Esophagus muscularis mucosa (tissue), 4 donors: ENCODE results near the gene GPR32. TPM values are rescaled to one million over a fixed set of nuclear protein-coding genes. Genes with fewer than 3 reads are reported as not detected.
"Not testable (repeated sequence)": the region's sequence is repeated elsewhere in the genome, so short reads cannot be mapped to it uniquely, and the experiment has no call there.

ENCODE experiments used
- DNase-seq: peaks from one replicate; pipeline ENCODE4 v3.0.0-alpha.2; 2017; ENCODE audit errors: extremely low spot score
- H3K27ac ChIP-seq, 4 donors: fragments of 200-600 bp; sonication (generic); replicated peaks in 1 of 4; 1 replicate in 3 of 4; 2 replicates in 1 of 4; pipeline ENCODE4 v1.5.1; 2016 to 2019; ENCODE audit warnings: mild to moderate bottlenecking in 1 of 4
- H3K27me3 ChIP-seq, 4 donors: fragments of 200-600 bp; sonication (generic); one replicate each; pipeline versions ENCODE4 v1.5.1 to v1.6.0; 2016 to 2019
- H3K36me3 ChIP-seq, 4 donors: fragments of 200-600 bp; sonication (generic); one replicate each; pipeline ENCODE4 v1.5.1; 2016 to 2019
- H3K4me1 ChIP-seq, 4 donors: fragments of 200-600 bp; sonication (generic); one replicate each; pipeline ENCODE4 v1.5.1; 2016 to 2019
- H3K4me3 ChIP-seq, 4 donors: fragments of 200-600 bp; sonication (generic); 1 replicate in 2 of 4; 2 replicates in 2 of 4; pipeline ENCODE4 v1.5.1; 2016 to 2019; ENCODE audit warnings: mild to moderate bottlenecking in 4 of 4, moderate library complexity in 1 of 4
- H3K9me3 ChIP-seq, 4 donors: fragments of 200-600 bp; sonication (generic); 1 replicate in 3 of 4; 2 replicates in 1 of 4; pipeline ENCODE4 v1.5.1; 2016 to 2019
- EP300 ChIP-seq: sonication (generic); formaldehyde crosslinking; IDR thresholded peaks from one replicate; pipeline ENCODE4 v1.6.1; 2017; ENCODE audit warnings: antibody characterized with exemption
- POLR2A ChIP-seq: fragments of 450-650 bp; IDR thresholded peaks from one replicate; pipeline ENCODE4 v1.6.1; 2017; ENCODE audit warnings: antibody characterized with exemption, moderate library complexity, mild to moderate bottlenecking, low read depth
- POLR2AphosphoS5 ChIP-seq, 2 donors: sonication (generic); formaldehyde crosslinking; IDR thresholded peaks; one replicate each; pipeline ENCODE4 v1.6.1; 2017; ENCODE audit warnings: antibody characterized with exemption in 2 of 2
- WGBS: methylation state at CpG from one replicate; pipeline ENCODE4 v1.1.5; 2018; 5-methylcytosine and 5-hydroxymethylcytosine counted together
- intact Hi-C: fragments of 100-400 bp; cut with DNase I; formaldehyde crosslinking; loops from one replicate; pipeline ENCODE4 v1.15.1; 2023
- total RNA-seq, 4 donors: library from RNA; depleted of rRNA; stranded (reverse); fragments of >200 nt; gene quantifications; one replicate each; pipeline versions ENCODE4 v1.1.0 to v1.2.1, GENCODE V29; 2016
- TF ChIP-seq, protein P1 (sequence below), 3 experiments: fragments of 200-600 bp in 2 of 3; fragments of 450-650 bp in 1 of 3; sonication (generic) in 2 of 3; IDR thresholded peaks; one replicate each; pipeline ENCODE4 v1.5.1; 2017 to 2019; ENCODE audit warnings: antibody characterized with exemption in 3 of 3, mild to moderate bottlenecking in 2 of 3, moderate library complexity in 1 of 3

Gene GPR32
- total RNA-seq, 4 donors from 2014 or later: not detected

DNA sequence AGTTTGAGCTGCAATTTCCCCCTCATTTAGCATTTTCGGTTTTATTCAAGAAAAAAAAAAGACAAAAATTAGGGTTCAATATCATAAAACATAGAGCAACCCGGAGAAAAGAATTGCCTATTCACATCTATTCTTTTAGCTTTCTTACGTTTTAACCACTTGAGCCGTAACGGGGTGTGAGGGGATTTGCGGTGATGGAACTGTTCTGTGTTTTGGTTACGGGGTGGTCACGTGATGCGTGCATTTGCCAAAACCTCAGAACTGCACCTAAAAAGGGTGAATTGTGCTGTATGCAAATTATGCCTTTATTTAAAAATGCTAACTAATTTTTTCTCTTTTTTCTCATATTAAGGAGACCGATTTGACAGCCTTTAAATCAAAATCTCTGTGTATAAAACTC is 25.0 kb upstream of the GPR32 start:
- WGBS: 77% methylated on average over 10 of the region's 10 CpGs
- peaks cover 0 to 77% (median 4%) of the 10 kb centered on the region in 4 donors for H3K27me3 ChIP-seq
- H3K4me1 ChIP-seq: no peaks in the 10 kb centered on the region
- H3K27ac ChIP-seq: no peak overlapping the region
- TF ChIP-seq POLR2AphosphoS5 (IDR thresholded peaks at IDR 0.05): no peak
- TF ChIP-seq, protein P1, sequence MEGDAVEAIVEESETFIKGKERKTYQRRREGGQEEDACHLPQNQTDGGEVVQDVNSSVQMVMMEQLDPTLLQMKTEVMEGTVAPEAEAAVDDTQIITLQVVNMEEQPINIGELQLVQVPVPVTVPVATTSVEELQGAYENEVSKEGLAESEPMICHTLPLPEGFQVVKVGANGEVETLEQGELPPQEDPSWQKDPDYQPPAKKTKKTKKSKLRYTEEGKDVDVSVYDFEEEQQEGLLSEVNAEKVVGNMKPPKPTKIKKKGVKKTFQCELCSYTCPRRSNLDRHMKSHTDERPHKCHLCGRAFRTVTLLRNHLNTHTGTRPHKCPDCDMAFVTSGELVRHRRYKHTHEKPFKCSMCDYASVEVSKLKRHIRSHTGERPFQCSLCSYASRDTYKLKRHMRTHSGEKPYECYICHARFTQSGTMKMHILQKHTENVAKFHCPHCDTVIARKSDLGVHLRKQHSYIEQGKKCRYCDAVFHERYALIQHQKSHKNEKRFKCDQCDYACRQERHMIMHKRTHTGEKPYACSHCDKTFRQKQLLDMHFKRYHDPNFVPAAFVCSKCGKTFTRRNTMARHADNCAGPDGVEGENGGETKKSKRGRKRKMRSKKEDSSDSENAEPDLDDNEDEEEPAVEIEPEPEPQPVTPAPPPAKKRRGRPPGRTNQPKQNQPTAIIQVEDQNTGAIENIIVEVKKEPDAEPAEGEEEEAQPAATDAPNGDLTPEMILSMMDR (IDR thresholded peaks at IDR 0.05): no peak
- TF ChIP-seq EP300: no peak
- TF ChIP-seq POLR2A: no peak
- no peaks in the 10 kb centered on the region for H3K36me3 ChIP-seq
- no peaks in the 10 kb centered on the region for H3K9me3 ChIP-seq
- DNase-seq: no peak
- intact Hi-C loops: no loop called here
- H3K4me3 ChIP-seq: no peak overlapping the region

DNA sequence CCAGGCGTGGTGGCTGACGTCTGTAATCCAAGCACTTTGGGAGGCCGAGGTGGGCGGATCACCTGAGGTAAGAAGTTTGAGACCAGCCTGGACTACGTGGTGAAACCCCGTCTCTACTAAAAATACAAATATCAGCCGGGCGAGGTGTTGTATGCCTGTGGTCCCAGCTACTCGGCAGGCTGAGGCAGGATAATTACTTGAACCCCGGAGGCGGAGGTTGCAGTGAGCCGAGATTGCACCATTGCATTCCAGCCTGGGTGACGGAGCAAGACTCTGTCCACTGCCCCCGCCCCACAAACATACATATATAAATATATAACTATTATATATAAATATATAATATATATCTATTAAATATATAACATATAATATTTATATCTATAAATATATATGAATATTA is 23.1 kb upstream of the GPR32 start:
- intact Hi-C loops, H3K4me1 ChIP-seq, H3K4me3 ChIP-seq, DNase-seq, H3K9me3 ChIP-seq, H3K36me3 ChIP-seq, H3K27ac ChIP-seq: not testable (repeated sequence)
- peaks cover 0 to 67% (median 1%) of the 10 kb centered on the region in 4 donors for H3K27me3 ChIP-seq
- 92% methylated on average over 14 of the region's 14 CpGs for WGBS

DNA sequence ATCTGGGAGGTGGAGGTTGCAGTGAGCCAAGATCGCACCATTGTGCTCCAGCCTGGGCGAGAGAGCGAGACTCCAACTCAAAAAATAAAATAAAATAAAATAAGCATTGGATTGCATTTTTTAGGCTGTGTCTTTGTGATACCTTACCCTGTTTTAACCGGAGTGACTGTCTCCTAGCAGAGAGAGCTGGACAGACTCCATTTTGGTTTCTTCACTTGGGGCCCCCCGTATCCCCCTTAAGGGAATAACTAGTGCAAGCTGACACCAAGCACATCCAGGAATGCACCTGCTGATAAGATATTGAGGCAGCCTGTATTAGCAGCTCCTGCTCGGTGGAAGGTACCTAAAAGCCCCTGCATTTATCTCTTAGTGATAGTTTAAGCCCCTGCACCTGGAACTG is 20.8 kb upstream of the GPR32 start:
- DNase-seq: no peak
- WGBS: 63% methylated on average over 6 of the region's 6 CpGs
- no peaks in the 10 kb centered on the region for H3K9me3 ChIP-seq
- no peak overlapping the region for H3K27ac ChIP-seq
- peaks cover 0 to 61% (median 1%) of the 10 kb centered on the region in 4 donors for H3K27me3 ChIP-seq
- TF ChIP-seq POLR2AphosphoS5 (IDR thresholded peaks at IDR 0.05) (no peak), EP300 (no peak), POLR2A (no peak)
- TF ChIP-seq, protein P1 (IDR thresholded peaks at IDR 0.05): no peak
- intact Hi-C loops: no loop called here
- no peak overlapping the region for H3K4me3 ChIP-seq
- no peaks in the 10 kb centered on the region for H3K36me3 ChIP-seq
- no peaks in the 10 kb centered on the region for H3K4me1 ChIP-seq

DNA sequence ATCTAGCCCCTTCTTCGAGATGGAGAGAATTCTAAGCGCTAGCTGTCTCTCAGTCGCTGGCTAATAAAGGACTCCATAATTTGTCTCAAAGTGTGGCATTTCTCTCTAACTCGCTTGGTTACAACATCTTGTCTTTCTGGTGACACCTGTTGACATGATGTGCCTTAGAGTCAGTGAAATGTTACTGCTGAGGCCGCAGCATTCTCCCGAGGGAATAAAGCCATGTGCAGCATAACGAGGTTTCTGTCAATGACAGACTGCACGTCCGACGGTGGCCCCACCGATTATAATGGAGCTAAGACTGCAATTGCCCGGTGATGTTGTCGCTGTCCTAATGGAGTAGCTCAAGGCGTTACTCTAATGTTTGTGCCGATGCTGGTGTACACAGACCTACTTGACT is 20.3 kb upstream of the GPR32 start:
- WGBS: 59% methylated on average over 15 of the region's 15 CpGs
- peaks cover 0 to 60% (median 1%) of the 10 kb centered on the region in 4 donors for H3K27me3 ChIP-seq
- TF ChIP-seq POLR2A: no peak
- no peak for TF ChIP-seq EP300
- no peak for TF ChIP-seq POLR2AphosphoS5 (IDR thresholded peaks at IDR 0.05)
- TF ChIP-seq, protein P1 (IDR thresholded peaks at IDR 0.05): no peak
- no peaks in the 10 kb centered on the region for H3K9me3 ChIP-seq
- no peak overlapping the region for H3K4me3 ChIP-seq
- H3K27ac ChIP-seq: no peak overlapping the region
- H3K36me3 ChIP-seq: no peaks in the 10 kb centered on the region
- no peak for DNase-seq
- no peaks in the 10 kb centered on the region for H3K4me1 ChIP-seq
- intact Hi-C loops: no loop called here

DNA sequence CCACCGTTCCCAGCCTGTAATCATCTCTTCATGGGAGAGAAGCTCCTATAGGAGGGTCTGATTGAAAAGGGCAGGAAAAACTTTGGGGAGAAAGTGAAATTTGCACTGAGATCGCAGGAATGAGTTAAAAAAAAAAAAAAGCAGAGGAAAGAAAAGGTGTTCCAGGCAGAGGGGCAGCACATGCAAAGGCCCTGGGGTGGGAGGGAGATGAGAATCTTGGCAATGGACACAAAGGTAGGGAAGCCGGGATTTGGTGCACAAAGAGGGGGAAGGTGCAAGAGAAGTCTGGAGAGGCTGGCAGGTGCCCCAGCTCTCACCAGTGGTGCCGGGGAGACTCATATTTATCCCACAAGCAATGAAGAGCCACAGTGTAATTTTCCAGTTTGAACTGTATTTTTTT is 16.4 kb upstream of the GPR32 start:
- TF ChIP-seq EP300: no peak
- TF ChIP-seq POLR2AphosphoS5 (IDR thresholded peaks at IDR 0.05): no peak
- TF ChIP-seq, protein P1 (IDR thresholded peaks at IDR 0.05): no peak
- no peak for TF ChIP-seq POLR2A

DNA sequence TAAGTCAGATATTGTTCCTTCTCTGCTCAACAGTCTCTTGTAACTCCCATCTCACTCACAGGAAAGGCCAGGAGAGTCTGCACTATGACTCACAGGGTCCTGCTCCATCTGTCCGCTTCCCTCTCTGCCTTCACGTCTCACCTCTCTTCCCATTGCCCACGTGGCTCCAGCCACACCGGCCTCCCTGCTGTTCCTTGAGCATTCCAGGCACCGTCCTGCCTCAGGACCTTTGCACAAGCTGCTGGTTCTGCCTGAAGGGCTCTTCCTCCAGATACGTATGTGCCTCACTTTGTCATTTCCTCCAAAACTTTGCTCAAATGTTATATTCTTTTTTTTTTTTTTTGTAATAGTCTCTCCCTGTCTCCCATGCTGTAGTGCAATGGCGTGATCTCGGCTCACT is 14.0 kb upstream of the GPR32 start:
- intact Hi-C loops, H3K4me3 ChIP-seq, DNase-seq, H3K9me3 ChIP-seq, H3K4me1 ChIP-seq, H3K27ac ChIP-seq, H3K36me3 ChIP-seq: not testable (repeated sequence)
- whole genome bisulfite sequencing: 63% methylated on average over 8 of the region's 8 CpGs
- peaks cover 0 to 59% (median 0%) of the 10 kb centered on the region in 4 donors for H3K27me3 ChIP-seq

More for the DNA sequence above, 16.4 kb upstream of the GPR32 start:
- H3K36me3 ChIP-seq: no peaks in the 10 kb centered on the region
- intact Hi-C loops: no loop called here
- peaks cover 0 to 71% (median 0%) of the 10 kb centered on the region in 4 donors for H3K27me3 ChIP-seq
- no peak overlapping the region for H3K4me3 ChIP-seq
- DNase-seq: no peak
- no peak overlapping the region for H3K27ac ChIP-seq
- no peaks in the 10 kb centered on the region for H3K9me3 ChIP-seq
- 91% methylated on average over 4 of the region's 4 CpGs for WGBS
- H3K4me1 ChIP-seq: no peaks in the 10 kb centered on the region

DNA sequence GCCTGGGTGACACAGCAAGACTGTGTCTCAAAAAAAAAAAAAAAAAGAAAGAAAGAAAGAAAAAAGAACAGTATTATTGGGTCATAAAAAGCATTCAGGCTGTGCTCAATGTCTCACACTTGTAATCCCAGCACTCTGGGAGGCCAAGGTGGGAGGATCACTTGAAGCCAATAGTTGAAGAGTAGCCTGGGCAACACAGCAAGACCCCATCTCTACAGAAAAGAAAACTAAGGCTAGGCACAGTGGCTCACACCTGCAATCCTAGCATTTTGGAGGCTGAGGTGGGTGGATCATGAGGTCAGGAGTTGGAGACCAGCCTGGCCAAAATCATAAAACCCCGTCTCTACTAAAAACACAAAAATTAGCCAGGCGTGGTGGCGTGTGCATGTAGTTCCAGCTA is 12.6 kb upstream of the GPR32 start:
- intact Hi-C loops, H3K36me3 ChIP-seq, H3K4me1 ChIP-seq, H3K4me3 ChIP-seq, H3K27ac ChIP-seq, H3K9me3 ChIP-seq, DNase-seq: not testable (repeated sequence)
- H3K27me3 ChIP-seq: peaks cover 0 to 66% (median 0%) of the 10 kb centered on the region in 4 donors
- 98% methylated on average over 3 of the region's 3 CpGs for WGBS

DNA sequence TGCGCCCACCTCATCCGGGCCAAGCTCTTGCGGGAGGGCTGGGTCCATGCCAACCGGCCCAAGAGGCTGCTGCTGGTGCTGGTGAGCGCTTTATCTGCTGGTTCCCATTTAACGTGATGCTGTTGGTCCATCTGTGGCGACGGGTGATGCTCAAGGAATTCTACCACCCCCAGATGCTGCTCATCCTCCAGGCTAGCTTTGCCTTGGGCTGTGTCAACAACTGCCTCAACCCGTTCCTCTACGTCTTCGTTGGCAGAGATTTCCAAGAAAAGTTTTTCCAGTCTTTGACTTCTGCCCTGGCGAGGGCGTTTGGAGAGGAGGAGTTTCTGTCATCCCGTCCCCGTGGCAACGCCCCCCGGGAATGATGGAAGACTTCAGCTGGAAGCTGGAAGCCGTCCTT is 11.2 kb upstream of the GPR32 start:
- H3K27ac ChIP-seq, DNase-seq, H3K4me1 ChIP-seq, H3K9me3 ChIP-seq, intact Hi-C loops, H3K36me3 ChIP-seq, H3K4me3 ChIP-seq: not testable (repeated sequence)
- peaks cover 0 to 73% (median 0%) of the 10 kb centered on the region in 4 donors for H3K27me3 ChIP-seq
- 47% methylated on average over 7 of the region's 18 CpGs for WGBS
